Measurements from ENCODE around the gene SPANXN5. TPM values are rescaled to one million over a fixed set of nuclear protein-coding genes. Genes with fewer than 3 reads are reported as not detected.
"Not testable (repeated sequence)": the region's sequence is repeated elsewhere in the genome, so short reads cannot be mapped to it uniquely, and the experiment has no call there.

The SPANXN5 gene, protein sequence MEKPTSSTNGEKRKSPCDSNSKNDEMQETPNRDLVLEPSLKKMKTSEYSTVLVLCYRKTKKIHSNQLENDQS
- polyA plus RNA-seq (ENCODE audit: low read depth in 6 of 6) = not detected

DNA sequence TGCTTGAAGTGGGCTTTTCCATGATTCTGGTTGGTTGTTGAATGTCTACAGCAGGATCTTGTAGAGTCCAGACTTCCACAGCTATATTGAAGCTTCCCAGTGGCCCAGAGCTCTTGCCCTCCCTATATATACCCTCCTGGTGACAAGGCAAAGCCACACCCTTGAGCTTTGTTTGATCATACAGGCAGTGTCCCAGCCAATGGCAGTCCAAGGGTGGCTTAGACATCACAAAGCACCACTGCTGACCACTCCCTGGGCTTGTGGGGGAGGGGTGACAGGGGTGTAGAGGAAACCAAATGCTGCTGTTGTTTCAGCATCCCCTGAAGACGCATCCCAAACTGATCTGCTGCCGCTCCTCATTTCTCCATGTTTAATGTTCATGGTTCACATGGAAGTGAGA lies at the start of gene SPANXN5:
TSS of gene SPANXN5 (minus strand) at position 101 of the 400 bp plus-strand sequence. CDS start at position 22, 79 bp downstream.
- H3K9me3 Mint-ChIP-seq; H3K4me1 Mint-ChIP-seq; H3K4me3 Mint-ChIP-seq; DNase-seq; H3K36me3 Mint-ChIP-seq; ATAC-seq (ENCODE audit: low read depth in 2 of 2): not testable (repeated sequence)
- H3K27ac Mint-ChIP-seq = peak within 1 kb of the TSS in 1 of 6 donors; percentile 31
- peaks cover 11 to 33% (median 11%) of the 10 kb centered on the region in 3 donors for H3K27me3 Mint-ChIP-seq

DNA sequence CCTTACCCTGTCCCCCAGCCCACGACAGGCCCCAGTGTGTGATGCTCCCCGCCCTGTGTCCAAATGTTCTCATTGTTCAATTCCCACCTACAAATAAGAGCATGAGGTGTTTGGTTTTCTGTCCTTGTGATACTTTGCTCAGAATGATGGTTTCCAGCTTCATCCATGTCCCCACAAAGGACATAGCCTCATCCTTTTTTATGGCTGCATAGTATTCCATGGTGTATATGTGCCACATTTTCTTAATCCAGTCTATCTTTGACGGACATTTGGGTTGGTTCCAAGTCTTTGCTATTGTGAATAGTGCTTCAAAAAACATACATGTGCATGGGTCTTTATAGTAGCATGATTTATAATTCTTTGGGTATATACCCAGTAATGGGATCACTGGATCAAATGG lies 46.4 kb upstream of the SPANXN5 start:
- Mint-ChIP-seq H3K27me3 (peaks cover 16 to 25% (median 18%) of the 10 kb centered on the region in 3 donors), H3K9me3 (peaks cover 0 to 15% (median 5%) of the 10 kb centered on the region in 7 donors)
- H3K27ac Mint-ChIP-seq; ATAC-seq (ENCODE audit: low read depth in 2 of 2); H3K36me3 Mint-ChIP-seq; DNase-seq; H3K4me3 Mint-ChIP-seq; H3K4me1 Mint-ChIP-seq: not testable (repeated sequence)

DNA sequence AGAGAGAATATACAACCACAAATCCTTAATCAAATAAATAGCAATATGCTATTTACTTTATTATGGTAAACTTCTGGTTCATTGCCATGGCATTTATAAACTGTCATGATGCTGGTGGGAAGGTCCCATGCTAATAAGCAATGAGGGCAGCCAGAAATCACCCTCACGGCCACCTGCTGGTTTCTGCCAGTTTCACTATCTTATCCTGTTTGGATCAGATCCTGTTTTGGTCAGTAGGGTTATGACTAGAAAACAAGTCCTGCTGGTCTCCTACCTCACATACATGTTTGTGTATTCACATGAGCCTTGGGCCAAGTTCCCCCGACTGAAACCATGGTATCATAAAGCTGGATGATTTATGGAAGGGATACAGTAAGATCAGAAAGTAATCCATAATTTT lies 41.9 kb upstream of the SPANXN5 start:
- Mint-ChIP-seq H3K9me3 (peaks cover 0 to 7% (median 0%) of the 10 kb centered on the region in 7 donors), H3K4me3 (no peak overlapping the region), H3K27me3 (peaks cover 0 to 3% (median 0%) of the 10 kb centered on the region in 3 donors), H3K4me1 (no peaks in the 10 kb centered on the region), H3K27ac (no peak overlapping the region), H3K36me3 (no peaks in the 10 kb centered on the region)
- ATAC-seq (ENCODE audit: low read depth in 2 of 2) = no peak
- DNase-seq = no peak

DNA sequence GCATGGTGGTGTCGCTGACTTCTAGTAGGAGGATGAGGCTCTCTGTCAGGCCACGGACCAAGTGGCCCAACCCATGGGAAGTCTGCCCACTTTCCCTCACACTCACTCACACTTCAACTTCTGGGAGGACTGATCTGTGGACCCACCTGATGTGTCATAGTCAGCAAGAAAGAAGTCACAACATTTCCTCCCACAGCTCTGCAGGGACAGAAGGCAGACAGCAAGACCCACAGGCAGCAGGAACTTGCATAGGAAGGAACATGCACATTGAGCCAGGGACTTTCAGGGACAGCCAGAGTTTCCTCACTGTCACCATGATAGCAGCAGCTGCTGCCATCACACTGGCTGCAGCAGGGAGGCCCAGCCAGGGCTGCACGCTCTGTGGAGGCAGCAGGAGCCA lies 33.3 kb upstream of the SPANXN5 start:
- Mint-ChIP-seq H3K36me3 (no peaks in the 10 kb centered on the region), H3K27ac (no peak overlapping the region), H3K27me3 (no peaks in the 10 kb centered on the region), H3K9me3 (peaks cover 0 to 6% (median 0%) of the 10 kb centered on the region in 7 donors), H3K4me1 (no peaks in the 10 kb centered on the region), H3K4me3 (no peak overlapping the region)
- DNase-seq (no peak), ATAC-seq (ENCODE audit: low read depth in 2 of 2) (no peak)

DNA sequence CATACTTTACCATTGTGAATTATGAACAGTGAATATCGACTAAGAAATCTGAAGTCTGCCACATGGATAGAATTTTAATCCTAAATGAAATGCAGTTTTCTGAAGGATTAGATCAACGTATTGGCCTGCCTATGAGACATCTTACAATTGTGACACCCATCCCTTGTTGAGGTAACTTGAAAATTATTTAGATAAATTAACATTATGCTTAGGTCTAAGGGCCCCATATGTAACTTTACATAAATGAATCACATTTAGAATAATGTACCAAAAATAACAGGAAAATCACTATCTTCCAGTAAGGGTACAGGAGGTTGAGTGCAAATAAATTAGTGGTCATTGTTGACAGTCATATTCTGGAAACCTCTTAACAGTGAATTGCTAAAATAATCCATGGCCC lies 27.4 kb upstream of the SPANXN5 start:
- Mint-ChIP-seq H3K4me3 (no peak overlapping the region), H3K36me3 (no peaks in the 10 kb centered on the region), H3K27me3 (no peaks in the 10 kb centered on the region), H3K9me3 (peaks cover 0 to 4% (median 0%) of the 10 kb centered on the region in 7 donors), H3K27ac (no peak overlapping the region), H3K4me1 (no peaks in the 10 kb centered on the region)
- DNase-seq (no peak), ATAC-seq (ENCODE audit: low read depth in 2 of 2) (no peak)

DNA sequence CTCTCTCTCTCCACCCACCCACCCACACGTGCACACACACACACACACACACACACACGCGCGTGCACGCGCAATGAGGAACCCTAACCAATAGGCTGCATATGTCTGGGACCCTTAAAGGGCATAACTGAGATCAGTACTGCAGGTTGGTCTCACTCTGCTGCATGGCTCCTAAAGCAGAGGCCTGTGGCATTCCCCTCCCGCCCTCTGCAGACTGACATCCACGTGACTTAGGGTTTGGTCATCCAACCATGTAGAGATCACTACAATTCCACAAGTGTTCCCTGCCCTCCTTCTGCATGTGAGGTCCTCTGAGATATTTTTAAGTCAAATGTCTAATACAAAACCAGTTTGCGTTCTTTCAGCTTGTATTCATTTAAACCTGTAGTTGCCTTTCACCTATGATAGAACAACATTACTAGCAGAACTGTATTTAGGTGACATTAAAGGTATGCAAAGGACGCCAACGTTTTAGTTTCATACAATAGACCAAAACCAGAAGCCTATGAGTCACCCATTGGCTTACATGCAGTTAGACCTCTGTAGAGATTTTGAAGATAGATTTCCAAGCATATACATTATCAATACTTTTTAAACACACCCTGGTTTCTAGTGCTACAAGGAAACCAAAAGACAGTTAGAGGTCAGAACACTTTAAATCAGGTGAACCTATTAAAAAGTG lies 24.0 kb upstream of the SPANXN5 start:
- no peak overlapping the region for H3K4me3 Mint-ChIP-seq
- no peak overlapping the region for H3K27ac Mint-ChIP-seq
- no peak for DNase-seq
- H3K36me3 Mint-ChIP-seq = no peaks in the 10 kb centered on the region
- ATAC-seq (ENCODE audit: low read depth in 2 of 2) = no peak
- H3K9me3 Mint-ChIP-seq = no peaks in the 10 kb centered on the region
- no peaks in the 10 kb centered on the region for H3K4me1 Mint-ChIP-seq
- H3K27me3 Mint-ChIP-seq = peaks cover 0 to 3% (median 0%) of the 10 kb centered on the region in 3 donors

DNA sequence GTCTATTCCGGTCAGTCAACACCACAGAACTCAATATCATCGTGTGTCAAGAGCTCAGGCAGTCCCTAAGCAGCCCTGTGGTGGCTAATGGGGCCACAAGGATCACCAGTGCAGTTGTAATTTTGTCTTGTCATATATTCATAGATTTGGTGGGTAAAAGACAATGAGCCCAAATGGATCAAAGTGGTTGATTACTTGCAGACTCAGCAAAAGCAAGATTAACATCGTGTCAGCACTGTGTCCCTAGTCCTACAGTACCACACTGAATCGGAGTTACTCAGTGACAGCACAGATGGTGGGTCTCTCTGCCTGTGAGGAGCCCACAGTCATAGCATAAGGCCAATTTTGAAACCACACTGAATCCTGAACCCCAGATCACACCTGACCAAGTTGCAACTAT lies 22.6 kb upstream of the SPANXN5 start:
- H3K36me3 Mint-ChIP-seq = no peaks in the 10 kb centered on the region
- no peak overlapping the region for H3K27ac Mint-ChIP-seq
- peaks cover 0 to 7% (median 0%) of the 10 kb centered on the region in 3 donors for H3K27me3 Mint-ChIP-seq
- H3K4me3 Mint-ChIP-seq = no peak overlapping the region
- no peaks in the 10 kb centered on the region for H3K4me1 Mint-ChIP-seq
- ATAC-seq (ENCODE audit: low read depth in 2 of 2) = no peak
- H3K9me3 Mint-ChIP-seq = no peaks in the 10 kb centered on the region
- DNase-seq = no peak

DNA sequence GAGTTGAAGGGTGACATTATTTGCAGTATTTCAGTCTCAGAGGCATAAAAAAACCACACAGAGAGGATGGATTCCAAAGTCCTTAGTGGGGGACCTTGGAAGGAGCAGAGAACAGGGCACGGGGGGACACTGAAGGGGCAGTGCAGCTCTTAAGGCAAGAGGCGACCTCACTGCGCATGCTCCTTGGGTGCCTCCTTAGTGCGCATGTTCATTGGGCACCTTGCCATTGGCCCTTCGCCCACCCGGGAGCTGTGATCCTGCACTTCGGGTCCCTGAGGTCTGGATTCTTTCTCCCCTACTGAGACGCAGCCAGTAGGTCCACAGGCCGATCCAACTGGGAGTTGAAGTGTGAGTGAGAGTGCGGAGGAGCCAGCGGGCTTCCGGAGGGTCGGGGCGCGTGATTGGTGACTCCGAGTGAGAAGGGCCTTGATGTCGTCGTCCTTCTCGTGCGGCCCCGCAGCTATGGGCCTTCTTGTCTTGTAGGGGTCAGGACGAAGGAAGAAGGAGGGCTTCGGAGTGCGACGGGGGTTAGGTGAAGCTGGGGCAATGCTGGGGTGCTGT lies 13.9 kb upstream of the SPANXN5 start, which contains the start of gene XAGE5:
TSS of gene XAGE5 (plus strand) at position 223 of the 561 bp plus-strand sequence. CDS start 1,280 bp downstream, outside the sequence.
- DNase-seq = no peak
- Mint-ChIP-seq H3K27ac (no peak within 1 kb of the TSS), H3K4me3 (peak within 1 kb of the TSS in 1 of 8 donors; percentile 42), H3K9me3 (peaks cover 0 to 2% (median 0%) of the 10 kb centered on the region in 7 donors), H3K4me1 (no peaks in the 10 kb centered on the region), H3K36me3 (no peaks in the 10 kb centered on the region), H3K27me3 (peaks cover 0 to 5% (median 5%) of the 10 kb centered on the region in 3 donors)
- no peak for ATAC-seq (ENCODE audit: low read depth in 2 of 2)

DNA sequence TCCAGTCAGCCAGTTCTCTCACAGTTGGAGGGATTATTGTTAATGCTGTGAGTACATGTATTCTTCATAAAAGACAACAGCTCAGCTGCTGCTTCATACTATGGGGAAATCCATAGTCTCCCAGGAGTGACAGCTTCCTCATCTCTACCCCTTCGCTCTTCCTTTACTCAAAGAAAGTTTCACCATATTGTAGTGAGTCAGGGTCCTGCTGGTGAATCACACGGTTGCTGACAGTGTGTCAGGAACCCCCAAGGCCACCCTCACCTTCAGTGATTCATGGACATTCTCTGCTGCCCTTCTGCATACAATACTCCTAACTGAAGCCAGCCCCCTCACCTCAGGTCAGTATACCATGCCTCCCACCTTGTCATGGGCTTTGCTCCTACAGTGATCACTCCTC lies 7.6 kb upstream of the SPANXN5 start:
- not testable (repeated sequence) for H3K27ac Mint-ChIP-seq; DNase-seq; H3K36me3 Mint-ChIP-seq; H3K4me1 Mint-ChIP-seq; H3K4me3 Mint-ChIP-seq; ATAC-seq (ENCODE audit: low read depth in 2 of 2); H3K9me3 Mint-ChIP-seq
- H3K27me3 Mint-ChIP-seq = peaks cover 4 to 18% (median 5%) of the 10 kb centered on the region in 3 donors

DNA sequence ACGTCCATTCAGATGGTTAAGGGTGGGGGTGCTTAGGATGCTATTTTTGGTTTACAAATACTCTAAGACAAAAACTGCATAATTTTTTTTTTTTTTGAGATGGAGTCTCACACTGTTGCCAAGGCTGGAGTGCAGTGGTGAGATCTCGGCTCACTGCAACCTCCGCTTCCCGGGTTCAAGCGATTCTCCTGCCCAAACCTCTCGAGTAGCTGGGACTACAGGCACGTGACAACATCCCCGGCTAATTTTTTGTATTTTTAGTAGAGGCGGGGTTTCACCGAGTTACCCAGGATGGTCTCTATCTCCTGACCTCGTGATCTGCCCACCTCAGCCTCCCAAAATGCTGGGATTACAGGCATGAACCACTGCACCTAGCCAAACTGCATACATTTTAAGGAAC lies 23.7 kb downstream of the SPANXN5 start:
- H3K9me3 Mint-ChIP-seq = not testable (repeated sequence)

DNA sequence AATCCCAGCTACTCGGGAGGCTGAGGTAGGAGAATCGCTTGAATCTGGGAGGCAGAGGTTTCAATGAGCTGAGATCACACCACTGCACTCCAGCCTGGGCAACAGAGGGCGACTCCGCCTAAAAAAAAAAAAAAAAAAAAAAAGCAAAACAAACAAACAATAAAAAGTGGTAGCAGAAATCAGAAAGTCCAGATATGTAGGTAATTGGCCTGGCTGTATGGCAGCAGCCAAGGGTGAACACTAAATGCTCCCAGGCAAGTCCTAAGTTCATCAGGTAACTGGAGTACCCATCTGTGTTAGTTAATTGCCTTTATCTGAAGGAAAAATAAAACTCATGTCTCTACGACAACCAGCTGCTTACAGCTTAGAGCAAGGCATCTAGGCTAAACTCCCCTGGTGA lies 31.2 kb downstream of the SPANXN5 start:
- not testable (repeated sequence) for ATAC-seq (ENCODE audit: low read depth in 2 of 2); H3K9me3 Mint-ChIP-seq; H3K4me3 Mint-ChIP-seq; DNase-seq; H3K4me1 Mint-ChIP-seq; H3K27me3 Mint-ChIP-seq; H3K36me3 Mint-ChIP-seq; H3K27ac Mint-ChIP-seq

More for the DNA sequence above, 23.7 kb downstream of the SPANXN5 start:
- not testable (repeated sequence) for H3K36me3 Mint-ChIP-seq; DNase-seq; H3K27ac Mint-ChIP-seq; H3K4me3 Mint-ChIP-seq; H3K4me1 Mint-ChIP-seq; H3K27me3 Mint-ChIP-seq; ATAC-seq (ENCODE audit: low read depth in 2 of 2)

DNA sequence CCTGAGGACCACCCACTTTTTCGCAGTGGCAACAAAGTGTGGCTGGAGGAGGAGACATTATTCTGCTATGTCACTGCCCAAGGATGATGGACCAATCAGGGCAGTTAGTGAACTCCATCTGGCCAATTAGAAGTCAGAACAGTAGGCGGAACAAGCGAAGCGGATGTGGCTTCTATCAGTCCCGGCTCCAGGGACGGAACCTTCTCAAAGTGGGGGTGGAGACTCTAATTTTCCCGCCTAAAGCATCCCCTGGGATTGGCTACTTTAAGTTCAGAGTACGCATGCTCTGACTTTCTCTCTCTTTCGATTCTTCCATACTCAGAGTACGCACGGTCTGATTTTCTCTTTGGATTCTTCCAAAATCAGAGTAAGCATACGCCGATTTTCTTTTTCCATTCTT lies 46.3 kb downstream of the SPANXN5 start, which contains the start of gene SSX2B:
TSS of gene SSX2B (plus strand) at position 301 of the 400 bp plus-strand sequence. CDS start 1,429 bp downstream, outside the sequence.
- H3K4me1 Mint-ChIP-seq; H3K27ac Mint-ChIP-seq; H3K36me3 Mint-ChIP-seq; H3K9me3 Mint-ChIP-seq; H3K27me3 Mint-ChIP-seq; ATAC-seq (ENCODE audit: low read depth in 2 of 2); H3K4me3 Mint-ChIP-seq; DNase-seq: not testable (repeated sequence)

Measured in naive B cell (primary cell).